Measurements from ENCODE around the gene CLDN2.

DNA sequence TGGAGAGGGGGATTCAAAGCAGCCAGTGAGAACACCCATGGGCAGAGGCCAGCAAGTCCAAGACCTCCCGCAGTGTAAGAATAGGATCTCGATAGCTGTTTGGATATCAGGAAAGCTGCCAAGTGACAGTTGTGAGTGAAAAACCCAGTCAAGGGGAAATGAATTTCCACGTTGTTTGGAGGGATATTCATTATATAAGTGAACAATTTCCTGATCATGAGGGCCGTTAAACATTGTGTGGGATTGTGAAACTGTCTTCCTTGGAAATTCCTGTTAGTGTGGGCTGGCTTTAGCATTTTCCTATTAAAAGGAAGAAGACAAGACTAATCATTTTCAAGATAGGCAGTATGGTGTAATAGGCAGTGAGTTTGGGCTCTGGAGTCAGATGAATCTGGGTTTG, 15.0 kb downstream of the CLDN2 start:
- TF ChIP-seq, protein P1, sequence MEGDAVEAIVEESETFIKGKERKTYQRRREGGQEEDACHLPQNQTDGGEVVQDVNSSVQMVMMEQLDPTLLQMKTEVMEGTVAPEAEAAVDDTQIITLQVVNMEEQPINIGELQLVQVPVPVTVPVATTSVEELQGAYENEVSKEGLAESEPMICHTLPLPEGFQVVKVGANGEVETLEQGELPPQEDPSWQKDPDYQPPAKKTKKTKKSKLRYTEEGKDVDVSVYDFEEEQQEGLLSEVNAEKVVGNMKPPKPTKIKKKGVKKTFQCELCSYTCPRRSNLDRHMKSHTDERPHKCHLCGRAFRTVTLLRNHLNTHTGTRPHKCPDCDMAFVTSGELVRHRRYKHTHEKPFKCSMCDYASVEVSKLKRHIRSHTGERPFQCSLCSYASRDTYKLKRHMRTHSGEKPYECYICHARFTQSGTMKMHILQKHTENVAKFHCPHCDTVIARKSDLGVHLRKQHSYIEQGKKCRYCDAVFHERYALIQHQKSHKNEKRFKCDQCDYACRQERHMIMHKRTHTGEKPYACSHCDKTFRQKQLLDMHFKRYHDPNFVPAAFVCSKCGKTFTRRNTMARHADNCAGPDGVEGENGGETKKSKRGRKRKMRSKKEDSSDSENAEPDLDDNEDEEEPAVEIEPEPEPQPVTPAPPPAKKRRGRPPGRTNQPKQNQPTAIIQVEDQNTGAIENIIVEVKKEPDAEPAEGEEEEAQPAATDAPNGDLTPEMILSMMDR (IDR thresholded peaks at IDR 0.05), result no peak
- TF ChIP-seq POLR2A (IDR thresholded peaks at IDR 0.05), result no peak

All from tibial nerve (tissue), 3 donors.